RWPE2 (cell line): Measurements from ENCODE around the gene UNC5A.

ENCODE experiments used
- ATAC-seq: fragments of 200-7000 bp; cut with Tn5 transposase; 3 replicates; pipeline ENCODE4 v1.9.1; 2021; ENCODE audit warnings: low read depth
- DNase-seq: peaks from one replicate; pipeline ENCODE4 v3.0.0-alpha.2; 2020; ENCODE audit warnings: low spot score
- H3K27ac ChIP-seq: fragments of 450-650 bp; 2 replicates; pipeline ENCODE4 v1.5.1; 2017; ENCODE audit warnings: mild to moderate bottlenecking; ENCODE audit not compliant: poor library complexity, severe bottlenecking
- H3K27me3 ChIP-seq: fragments of 250-450 bp; sonication (Bioruptor Pico); 2 replicates; pipeline ENCODE4 v1.5.1; 2021; ENCODE audit warnings: mild to moderate bottlenecking, moderate library complexity; ENCODE audit not compliant: insufficient read depth, poor library complexity, severe bottlenecking
- H3K36me3 ChIP-seq: fragments of 250-450 bp; sonication (Bioruptor Pico); 2 replicates; pipeline ENCODE4 v1.5.1; 2020; ENCODE audit warnings: low read depth, mild to moderate bottlenecking, moderate library complexity
- H3K4me1 ChIP-seq: fragments of 250-450 bp; sonication (Bioruptor Pico); 2 replicates; pipeline ENCODE4 v1.5.1; 2021; ENCODE audit warnings: mild to moderate bottlenecking, moderate library complexity; ENCODE audit not compliant: insufficient read depth, poor library complexity, severe bottlenecking
- H3K4me3 ChIP-seq: fragments of 250-450 bp; sonication (Bioruptor Pico); 2 replicates; pipeline ENCODE4 v1.5.1; 2021; ENCODE audit warnings: mild to moderate bottlenecking, moderate library complexity; ENCODE audit not compliant: severe bottlenecking
- H3K9me3 ChIP-seq: fragments of 250-450 bp; sonication (Bioruptor Pico); 2 replicates; pipeline ENCODE4 v1.5.1; 2021; ENCODE audit warnings: mild to moderate bottlenecking, moderate library complexity; ENCODE audit not compliant: severe bottlenecking
- TF ChIP-seq, protein P1 (sequence below): fragments of 450-650 bp; IDR thresholded peaks from one replicate; pipeline ENCODE4 v1.5.1; 2017; ENCODE audit warnings: mild to moderate bottlenecking, moderate library complexity; ENCODE audit not compliant: poor library complexity, severe bottlenecking

UNC5A gene

DNA sequence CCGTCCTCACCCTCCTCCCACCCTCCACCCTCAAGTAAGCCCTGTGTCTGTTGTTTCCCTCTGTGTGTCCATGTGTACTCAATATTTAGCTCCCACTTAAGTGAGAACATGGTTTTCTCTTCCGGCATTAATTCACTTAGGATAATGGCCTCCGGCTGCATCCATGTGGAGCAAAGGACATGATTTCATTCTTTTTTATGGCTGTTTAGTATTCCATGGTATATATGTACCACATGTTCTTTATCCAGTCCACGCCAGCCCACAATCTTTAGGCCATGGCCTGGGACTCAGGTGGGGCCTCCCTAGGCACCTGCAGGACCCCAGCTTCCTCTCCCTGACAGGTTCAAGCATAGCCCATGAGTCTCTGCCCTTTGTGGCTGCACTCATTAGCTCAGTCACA, 22.9 kb downstream of the UNC5A start:
- no peak for ATAC-seq
- H3K27ac ChIP-seq, result no peak overlapping the region
- no peak for DNase-seq
- no peak overlapping the region for H3K4me3 ChIP-seq
- no peaks in the 10 kb centered on the region for H3K9me3 ChIP-seq
- TF ChIP-seq, protein P1, sequence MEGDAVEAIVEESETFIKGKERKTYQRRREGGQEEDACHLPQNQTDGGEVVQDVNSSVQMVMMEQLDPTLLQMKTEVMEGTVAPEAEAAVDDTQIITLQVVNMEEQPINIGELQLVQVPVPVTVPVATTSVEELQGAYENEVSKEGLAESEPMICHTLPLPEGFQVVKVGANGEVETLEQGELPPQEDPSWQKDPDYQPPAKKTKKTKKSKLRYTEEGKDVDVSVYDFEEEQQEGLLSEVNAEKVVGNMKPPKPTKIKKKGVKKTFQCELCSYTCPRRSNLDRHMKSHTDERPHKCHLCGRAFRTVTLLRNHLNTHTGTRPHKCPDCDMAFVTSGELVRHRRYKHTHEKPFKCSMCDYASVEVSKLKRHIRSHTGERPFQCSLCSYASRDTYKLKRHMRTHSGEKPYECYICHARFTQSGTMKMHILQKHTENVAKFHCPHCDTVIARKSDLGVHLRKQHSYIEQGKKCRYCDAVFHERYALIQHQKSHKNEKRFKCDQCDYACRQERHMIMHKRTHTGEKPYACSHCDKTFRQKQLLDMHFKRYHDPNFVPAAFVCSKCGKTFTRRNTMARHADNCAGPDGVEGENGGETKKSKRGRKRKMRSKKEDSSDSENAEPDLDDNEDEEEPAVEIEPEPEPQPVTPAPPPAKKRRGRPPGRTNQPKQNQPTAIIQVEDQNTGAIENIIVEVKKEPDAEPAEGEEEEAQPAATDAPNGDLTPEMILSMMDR, result no peak
- H3K36me3 ChIP-seq, result no peaks in the 10 kb centered on the region
- H3K27me3 ChIP-seq, result peaks cover 18% of the 10 kb centered on the region
- H3K4me1 ChIP-seq, result no peaks in the 10 kb centered on the region

DNA sequence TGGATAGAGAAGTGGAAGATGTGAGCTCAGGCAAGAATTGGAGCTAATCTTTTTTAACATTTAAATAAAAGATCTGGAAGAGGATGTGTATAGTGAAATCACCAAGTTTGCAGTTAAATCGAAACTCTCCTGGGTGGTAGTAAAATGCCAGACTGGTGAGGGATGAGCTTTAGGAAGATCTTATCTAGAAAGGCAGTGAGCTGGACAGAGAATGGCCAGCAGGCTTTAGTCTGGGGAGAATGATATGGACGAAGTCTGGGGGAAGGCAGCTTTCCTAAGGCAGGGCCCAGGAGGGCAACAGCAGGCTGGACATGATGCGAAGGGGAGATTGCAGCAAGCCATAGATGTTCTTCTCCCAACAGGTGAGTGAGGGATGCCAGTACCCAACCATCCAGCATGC, 25.6 kb downstream of the UNC5A start:
- ATAC-seq, result no peak
- Histone ChIP-seq H3K9me3 (no peaks in the 10 kb centered on the region), H3K4me3 (no peak overlapping the region), H3K27ac (no peak overlapping the region), H3K36me3 (no peaks in the 10 kb centered on the region), H3K4me1 (no peaks in the 10 kb centered on the region), H3K27me3 (peaks cover 24% of the 10 kb centered on the region)
- TF ChIP-seq, protein P1, result no peak
- DNase-seq, result no peak

GRCh38 chr5:176836811-176837706, 26.7 kb downstream of the UNC5A start:
- Histone ChIP-seq H3K27me3 (peaks cover 22% of the 10 kb centered on the region), H3K36me3 (no peaks in the 10 kb centered on the region), H3K27ac (no peak overlapping the region), H3K4me1 (no peaks in the 10 kb centered on the region), H3K9me3 (no peaks in the 10 kb centered on the region), H3K4me3 (no peak overlapping the region)
- TF ChIP-seq, protein P1, result no peak
- ATAC-seq (no peak), DNase-seq (no peak)

DNA sequence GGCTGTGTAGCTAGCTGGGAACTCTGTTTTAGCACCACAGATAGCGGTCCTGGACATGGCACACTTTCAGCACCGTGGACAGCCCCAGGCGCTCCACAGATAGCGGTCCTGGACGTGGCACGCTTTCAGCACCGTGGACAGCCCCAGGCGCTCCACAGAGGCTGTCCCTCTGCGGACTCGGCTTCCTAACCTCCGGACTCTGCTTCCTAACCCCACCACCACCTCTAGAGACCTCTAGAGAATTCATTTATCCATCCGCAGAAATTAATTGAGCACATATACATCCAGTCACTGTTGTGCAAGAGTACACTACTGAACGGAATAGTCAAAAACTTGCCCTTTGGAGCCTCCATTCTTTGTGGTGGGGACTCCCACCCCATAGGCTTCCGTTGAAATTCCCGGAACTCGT, 27.4 kb downstream of the UNC5A start:
- Histone ChIP-seq H3K4me3 (no peak overlapping the region), H3K27ac (no peak overlapping the region), H3K27me3 (peaks cover 16% of the 10 kb centered on the region), H3K36me3 (no peaks in the 10 kb centered on the region), H3K9me3 (no peaks in the 10 kb centered on the region), H3K4me1 (no peaks in the 10 kb centered on the region)
- peak; percentile 95 for ATAC-seq
- TF ChIP-seq, protein P1, result no peak
- DNase-seq, result peak; percentile 92

GRCh38 chr5:176843673-176844072, 33.3 kb downstream of the UNC5A start:
- TF ChIP-seq, protein P1, result no peak
- no peak overlapping the region for H3K27ac ChIP-seq
- no peaks in the 10 kb centered on the region for H3K36me3 ChIP-seq
- H3K27me3 ChIP-seq, result peaks cover 6% of the 10 kb centered on the region
- H3K4me1 ChIP-seq, result no peaks in the 10 kb centered on the region
- H3K9me3 ChIP-seq, result no peaks in the 10 kb centered on the region
- ATAC-seq (no peak), DNase-seq (no peak)
- H3K4me3 ChIP-seq, result no peak overlapping the region
